Mesodermal cell (in vitro differentiated cells): ENCODE data around the gene SGF29.
"Not testable (repeated sequence)": the region's sequence is repeated elsewhere in the genome, so short reads cannot be mapped to it uniquely, and the experiment has no call there.

Experiments
- H3K27ac ChIP-seq: 2 replicates; pipeline ENCODE4 v1.7.0; 2013; ENCODE audit warnings: mild to moderate bottlenecking, low read depth, low read length, moderate library complexity; ENCODE audit not compliant: severe bottlenecking
- H3K36me3 ChIP-seq: 2 replicates; pipeline ENCODE4 v1.7.1; 2013; ENCODE audit warnings: mild to moderate bottlenecking, low read length, moderate library complexity; ENCODE audit not compliant: control insufficient read depth, insufficient read depth
- H3K4me1 ChIP-seq: one replicate; pipeline ENCODE4 v1.7.1; 2013; ENCODE audit warnings: mild to moderate bottlenecking, low read length; ENCODE audit not compliant: insufficient read depth, control insufficient read depth, poor library complexity, severe bottlenecking
- H3K4me3 ChIP-seq: 2 replicates; pipeline ENCODE4 v1.7.0; 2013; ENCODE audit warnings: low read length, control low read depth, mild to moderate bottlenecking; ENCODE audit not compliant: insufficient read depth, poor library complexity, severe bottlenecking; ENCODE audit errors: extremely low read depth
- H3K9me3 ChIP-seq: 2 replicates; pipeline ENCODE4 v1.7.1; 2013; ENCODE audit warnings: mild to moderate bottlenecking, low read length, moderate library complexity; ENCODE audit not compliant: control insufficient read depth
- WGBS, 2 experiments: methylation state at CpG; one replicate each; pipeline ENCODE4 v1.1.5; 2013; ENCODE audit warnings: missing lambda C conversion rate in 2 of 2; ENCODE audit not compliant: insufficient coverage in 2 of 2; 5-methylcytosine and 5-hydroxymethylcytosine counted together

The SGF29 gene

GRCh38 chr16:28548306-28548802, 5.4 kb upstream of the SGF29 start:
- Histone ChIP-seq H3K27ac (no peak overlapping the region), H3K36me3 (no peaks in the 10 kb centered on the region), H3K4me1 (no peaks in the 10 kb centered on the region), H3K4me3 (no peak overlapping the region), H3K9me3 (no peaks in the 10 kb centered on the region)
- 88 to 93% methylated on average over 6 to 7 of the region's 14 CpGs for WGBS, 2 experiments

GRCh38 chr16:28549301-28549899, 4.3 kb upstream of the SGF29 start:
- H3K4me1 ChIP-seq = peaks cover under 1% of the 10 kb centered on the region
- H3K27ac ChIP-seq = no peak overlapping the region
- 83 to 89% methylated on average over 8 to 10 of the region's 11 CpGs for WGBS, 2 experiments
- no peaks in the 10 kb centered on the region for H3K36me3 ChIP-seq
- H3K9me3 ChIP-seq = no peaks in the 10 kb centered on the region
- H3K4me3 ChIP-seq = no peak overlapping the region

- Histone ChIP-seq H3K4me3 (peak overlapping the region; percentile 58), H3K36me3 (peaks cover 27% of the 10 kb centered on the region), H3K4me1 (peaks cover 6% of the 10 kb centered on the region), H3K9me3 (no peaks in the 10 kb centered on the region), H3K27ac (no peak overlapping the region)
- 88 to 90% methylated on average over 12 to 13 of the region's 15 CpGs for WGBS, 2 experiments
Observed at GRCh38 chr16:28554634-28555423, 1.1 kb downstream of the SGF29 start.

- Histone ChIP-seq H3K36me3 (peaks cover 27% of the 10 kb centered on the region), H3K4me1 (peaks cover 6% of the 10 kb centered on the region), H3K9me3 (no peaks in the 10 kb centered on the region), H3K4me3 (no peak overlapping the region), H3K27ac (no peak overlapping the region)
- 100% methylated on average over 1 of the region's 2 CpGs; no CpG with 5 or more reads in 1 of the 2 experiments for WGBS, 2 experiments
Observed at GRCh38 chr16:28555561-28555960, 1.8 kb downstream of the SGF29 start.

- H3K36me3 ChIP-seq = peaks cover 27% of the 10 kb centered on the region
- H3K27ac ChIP-seq = no peak overlapping the region
- peaks cover 10% of the 10 kb centered on the region for H3K4me1 ChIP-seq
- 83% methylated on average over 1 of the region's 2 CpGs; no CpG with 5 or more reads in 1 of the 2 experiments for WGBS, 2 experiments
- no peaks in the 10 kb centered on the region for H3K9me3 ChIP-seq
- H3K4me3 ChIP-seq = no peak overlapping the region
Observed at GRCh38 chr16:28556914-28557320, 3.2 kb downstream of the SGF29 start.

- peaks cover 16% of the 10 kb centered on the region for H3K4me1 ChIP-seq
- WGBS, 2 experiments = 100% methylated on average over 1 of the region's 3 CpGs; no CpG with 5 or more reads in 1 of the 2 experiments
- no peak overlapping the region for H3K4me3 ChIP-seq
- H3K27ac ChIP-seq = no peak overlapping the region
- no peaks in the 10 kb centered on the region for H3K9me3 ChIP-seq
- H3K36me3 ChIP-seq = peaks cover 27% of the 10 kb centered on the region
Observed at GRCh38 chr16:28558456-28558855, 4.7 kb downstream of the SGF29 start.

GRCh38 chr16:28561557-28562187, 8.0 kb downstream of the SGF29 start:
- Histone ChIP-seq H3K4me1 (peaks cover 10% of the 10 kb centered on the region), H3K36me3 (peaks cover 27% of the 10 kb centered on the region), H3K27ac (peak overlapping the region; percentile 57), H3K4me3 (no peak overlapping the region), H3K9me3 (no peaks in the 10 kb centered on the region)
- 85 to 86% methylated on average over 6 to 7 of the region's 7 CpGs for WGBS, 2 experiments

- Histone ChIP-seq H3K4me3 (no peak overlapping the region), H3K27ac (peak overlapping the region; percentile 57), H3K4me1 (peaks cover 10% of the 10 kb centered on the region), H3K9me3 (peaks cover 2% of the 10 kb centered on the region), H3K36me3 (peaks cover 23% of the 10 kb centered on the region)
- WGBS, 2 experiments = 86 to 100% methylated on average over 2 of the region's 4 CpGs
Observed at GRCh38 chr16:28562199-28562598, 8.5 kb downstream of the SGF29 start.

- peaks cover 9% of the 10 kb centered on the region for H3K9me3 ChIP-seq
- peaks cover 15% of the 10 kb centered on the region for H3K36me3 ChIP-seq
- 90 to 92% methylated on average over 4 to 6 of the region's 6 CpGs for WGBS, 2 experiments
- H3K4me1 ChIP-seq = peaks cover 10% of the 10 kb centered on the region
- no peak overlapping the region for H3K27ac ChIP-seq
- no peak overlapping the region for H3K4me3 ChIP-seq
Observed at GRCh38 chr16:28563218-28563617, 9.5 kb downstream of the SGF29 start.

- not testable (repeated sequence) for H3K36me3 ChIP-seq, H3K27ac ChIP-seq, H3K4me3 ChIP-seq, H3K9me3 ChIP-seq
- H3K4me1 ChIP-seq = peaks cover 10% of the 10 kb centered on the region
- 90 to 95% methylated on average over 2 to 3 of the region's 4 CpGs for WGBS, 2 experiments
Observed at GRCh38 chr16:28566233-28566925, 12.7 kb downstream of the SGF29 start.
